ENCODE measurements around the gene DYNLRB2.

DYNLRB2 gene

GRCh38 chr16:80554033-80554432 is 13.2 kb downstream of the DYNLRB2 start:
- peak in 3 of 4 experiments; percentile 7 to 17 (median 17) for DNase-seq

- no peak for DNase-seq
Measured at GRCh38 chr16:80556481-80556880, 15.7 kb downstream of the DYNLRB2 start.

GRCh38 chr16:80557037-80557436 is 16.2 kb downstream of the DYNLRB2 start:
- no peak for DNase-seq

GRCh38 chr16:80559369-80559768 is 18.6 kb downstream of the DYNLRB2 start:
- no peak for DNase-seq

GRCh38 chr16:80563066-80563465 is 22.3 kb downstream of the DYNLRB2 start:
- DNase-seq: no peak

- DNase-seq: no peak
Measured at GRCh38 chr16:80564394-80564793, 23.6 kb downstream of the DYNLRB2 start.

GRCh38 chr16:80569440-80570105 is 28.8 kb downstream of the DYNLRB2 start:
- peak in 1 of 4 experiments; percentile 7 for DNase-seq

GRCh38 chr16:80570106-80570478 is 29.3 kb downstream of the DYNLRB2 start:
- DNase-seq: no peak

GRCh38 chr16:80573700-80574120 is 32.9 kb downstream of the DYNLRB2 start:
- DNase-seq: no peak

- DNase-seq: no peak
Measured at GRCh38 chr16:80576343-80576912, 35.6 kb downstream of the DYNLRB2 start.

- DNase-seq: no peak
Measured at GRCh38 chr16:80577485-80578280, 36.9 kb downstream of the DYNLRB2 start.

GRCh38 chr16:80580109-80580832 is 39.5 kb downstream of the DYNLRB2 start:
- peak in 2 of 4 experiments; percentile 4 to 14 for DNase-seq

- DNase-seq: peak; percentile 65 to 87 (median 82)
Measured at GRCh38 chr16:80583466-80583865, 42.7 kb downstream of the DYNLRB2 start.

- DNase-seq: no peak
Measured at GRCh38 chr16:80585764-80586163, 45.0 kb downstream of the DYNLRB2 start.

- DNase-seq: no peak
Measured at GRCh38 chr16:80586476-80586875, 45.7 kb downstream of the DYNLRB2 start.

GRCh38 chr16:80587071-80587470 is 46.3 kb downstream of the DYNLRB2 start:
- DNase-seq: peak; percentile 55 to 83 (median 78)

- no peak for DNase-seq
Measured at GRCh38 chr16:80591071-80591915, 50.5 kb downstream of the DYNLRB2 start.

GRCh38 chr16:80592273-80592672 is 51.5 kb downstream of the DYNLRB2 start:
- DNase-seq: no peak

GRCh38 chr16:80594756-80595155 is 54.0 kb downstream of the DYNLRB2 start:
- no peak for DNase-seq

GRCh38 chr16:80596507-80597207 is 55.9 kb downstream of the DYNLRB2 start:
- DNase-seq: no peak

GRCh38 chr16:80599466-80599865 is 58.7 kb downstream of the DYNLRB2 start:
- DNase-seq: no peak

Measured in suppressor macrophage (primary cell).